Neural crest cell (in vitro differentiated cells): ENCODE measurements around the gene APEX2. TPM values are rescaled to one million over a fixed set of nuclear protein-coding genes. Genes with fewer than 3 reads are reported as not detected.

Experiments used
- DNase-seq: peaks from one replicate; pipeline ENCODE4 v3.0.0; 2021; ENCODE audit warnings: low read depth, mixed read lengths, low spot score
- H3K27ac Mint-ChIP-seq: one replicate; pipeline ENCODE4 v1.8.0; 2021; ENCODE audit warnings: mild to moderate bottlenecking, mixed read lengths; ENCODE audit not compliant: unreplicated experiment
- H3K27me3 Mint-ChIP-seq: 2 replicates; pipeline ENCODE4 v1.8.0; 2021; ENCODE audit warnings: low read depth, mild to moderate bottlenecking, mixed read lengths
- H3K36me3 Mint-ChIP-seq: 2 replicates; pipeline ENCODE4 v1.8.0; 2021; ENCODE audit warnings: low read depth, mild to moderate bottlenecking, mixed read lengths
- H3K4me1 Mint-ChIP-seq: 2 replicates; pipeline ENCODE4 v1.8.0; 2021; ENCODE audit warnings: mixed read lengths
- H3K4me3 Mint-ChIP-seq: one replicate; pipeline ENCODE4 v1.8.0; 2021; ENCODE audit warnings: mild to moderate bottlenecking, mixed read lengths
- H3K9me3 Mint-ChIP-seq: 2 replicates; pipeline ENCODE4 v1.8.0; 2021; ENCODE audit warnings: mixed read lengths
- long read RNA-seq: library from polyadenylated mRNA; unstranded; transcript quantifications from one replicate; pipeline ENCODE4 v2.0.0, GENCODE V29; 2020
- total RNA-seq: library from RNA; stranded (reverse); gene quantifications from 2 replicates; pipeline ENCODE4 v1.2.1, GENCODE V29; 2021
- TF ChIP-seq, protein P1 (sequence below): fragments of 200-600 bp; sonication (generic); conservative IDR thresholded peaks from 2 replicates; pipeline ENCODE4 v1.5.0; 2021; ENCODE audit warnings: antibody characterized with exemption, mild to moderate bottlenecking

APEX2 gene, protein sequence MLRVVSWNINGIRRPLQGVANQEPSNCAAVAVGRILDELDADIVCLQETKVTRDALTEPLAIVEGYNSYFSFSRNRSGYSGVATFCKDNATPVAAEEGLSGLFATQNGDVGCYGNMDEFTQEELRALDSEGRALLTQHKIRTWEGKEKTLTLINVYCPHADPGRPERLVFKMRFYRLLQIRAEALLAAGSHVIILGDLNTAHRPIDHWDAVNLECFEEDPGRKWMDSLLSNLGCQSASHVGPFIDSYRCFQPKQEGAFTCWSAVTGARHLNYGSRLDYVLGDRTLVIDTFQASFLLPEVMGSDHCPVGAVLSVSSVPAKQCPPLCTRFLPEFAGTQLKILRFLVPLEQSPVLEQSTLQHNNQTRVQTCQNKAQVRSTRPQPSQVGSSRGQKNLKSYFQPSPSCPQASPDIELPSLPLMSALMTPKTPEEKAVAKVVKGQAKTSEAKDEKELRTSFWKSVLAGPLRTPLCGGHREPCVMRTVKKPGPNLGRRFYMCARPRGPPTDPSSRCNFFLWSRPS
- 19.6 and 20.9 TPM in 2 replicates for total RNA-seq
- long read RNA-seq, transcript APEX2-201 (6 exons, 3,245 nt): major isoform, 14 of 19 reads
- long read RNA-seq, partial matches to known transcripts: 4 of 19 reads
- long read RNA-seq, other reads (novel, unspliced or antisense): 1 of 19 reads

- Mint-ChIP-seq H3K27ac (peak within 1 kb of the TSS; percentile 97), H3K4me1 (peaks cover 20% of the 10 kb centered on the region), H3K27me3 (no peaks in the 10 kb centered on the region), H3K9me3 (peaks cover 3% of the 10 kb centered on the region), H3K36me3 (peaks cover 5% of the 10 kb centered on the region), H3K4me3 (peak within 1 kb of the TSS; percentile 91)
- TF ChIP-seq, protein P1, sequence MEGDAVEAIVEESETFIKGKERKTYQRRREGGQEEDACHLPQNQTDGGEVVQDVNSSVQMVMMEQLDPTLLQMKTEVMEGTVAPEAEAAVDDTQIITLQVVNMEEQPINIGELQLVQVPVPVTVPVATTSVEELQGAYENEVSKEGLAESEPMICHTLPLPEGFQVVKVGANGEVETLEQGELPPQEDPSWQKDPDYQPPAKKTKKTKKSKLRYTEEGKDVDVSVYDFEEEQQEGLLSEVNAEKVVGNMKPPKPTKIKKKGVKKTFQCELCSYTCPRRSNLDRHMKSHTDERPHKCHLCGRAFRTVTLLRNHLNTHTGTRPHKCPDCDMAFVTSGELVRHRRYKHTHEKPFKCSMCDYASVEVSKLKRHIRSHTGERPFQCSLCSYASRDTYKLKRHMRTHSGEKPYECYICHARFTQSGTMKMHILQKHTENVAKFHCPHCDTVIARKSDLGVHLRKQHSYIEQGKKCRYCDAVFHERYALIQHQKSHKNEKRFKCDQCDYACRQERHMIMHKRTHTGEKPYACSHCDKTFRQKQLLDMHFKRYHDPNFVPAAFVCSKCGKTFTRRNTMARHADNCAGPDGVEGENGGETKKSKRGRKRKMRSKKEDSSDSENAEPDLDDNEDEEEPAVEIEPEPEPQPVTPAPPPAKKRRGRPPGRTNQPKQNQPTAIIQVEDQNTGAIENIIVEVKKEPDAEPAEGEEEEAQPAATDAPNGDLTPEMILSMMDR: no peak
- DNase-seq: peak; percentile 63
Measured at GRCh38 chrX:54999717-55000598, at the start of gene APEX2. APEX2 (plus strand) TSS chrX:55000363; CDS start chrX:55000423, 60 bp downstream.

GRCh38 chrX:54950730-54951375, 49.3 kb upstream of the APEX2 start:
- Mint-ChIP-seq H3K9me3 (peaks cover 4% of the 10 kb centered on the region), H3K4me1 (peaks cover 5% of the 10 kb centered on the region), H3K27me3 (no peaks in the 10 kb centered on the region), H3K4me3 (no peak overlapping the region), H3K27ac (no peak overlapping the region), H3K36me3 (no peaks in the 10 kb centered on the region)
- TF ChIP-seq, protein P1: no peak
- DNase-seq: no peak

DNA sequence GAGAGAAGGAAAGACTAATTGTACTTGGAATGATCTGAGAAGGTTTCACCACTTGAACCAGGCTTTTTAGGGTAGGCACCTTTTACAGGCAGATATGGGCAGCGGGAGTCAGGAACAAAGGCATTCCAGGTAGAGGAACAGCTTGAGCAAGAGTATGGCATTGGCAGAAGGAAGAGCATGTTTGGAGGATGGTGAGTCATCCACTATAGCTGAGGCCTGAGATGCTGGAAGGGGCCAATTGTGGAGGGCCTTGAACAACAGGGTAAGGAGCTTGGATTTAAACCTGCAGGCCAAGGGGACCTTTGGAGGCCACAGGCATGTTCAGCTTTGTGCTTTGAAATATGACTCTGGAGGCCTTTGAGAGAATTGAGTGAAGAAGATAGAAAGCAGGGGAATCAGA, 38.4 kb upstream of the APEX2 start:
- Mint-ChIP-seq H3K27ac (no peak overlapping the region), H3K36me3 (no peaks in the 10 kb centered on the region), H3K4me3 (no peak overlapping the region), H3K27me3 (peaks cover 11% of the 10 kb centered on the region), H3K4me1 (no peaks in the 10 kb centered on the region), H3K9me3 (peaks cover 8% of the 10 kb centered on the region)
- no peak for DNase-seq
- TF ChIP-seq, protein P1: no peak

DNA sequence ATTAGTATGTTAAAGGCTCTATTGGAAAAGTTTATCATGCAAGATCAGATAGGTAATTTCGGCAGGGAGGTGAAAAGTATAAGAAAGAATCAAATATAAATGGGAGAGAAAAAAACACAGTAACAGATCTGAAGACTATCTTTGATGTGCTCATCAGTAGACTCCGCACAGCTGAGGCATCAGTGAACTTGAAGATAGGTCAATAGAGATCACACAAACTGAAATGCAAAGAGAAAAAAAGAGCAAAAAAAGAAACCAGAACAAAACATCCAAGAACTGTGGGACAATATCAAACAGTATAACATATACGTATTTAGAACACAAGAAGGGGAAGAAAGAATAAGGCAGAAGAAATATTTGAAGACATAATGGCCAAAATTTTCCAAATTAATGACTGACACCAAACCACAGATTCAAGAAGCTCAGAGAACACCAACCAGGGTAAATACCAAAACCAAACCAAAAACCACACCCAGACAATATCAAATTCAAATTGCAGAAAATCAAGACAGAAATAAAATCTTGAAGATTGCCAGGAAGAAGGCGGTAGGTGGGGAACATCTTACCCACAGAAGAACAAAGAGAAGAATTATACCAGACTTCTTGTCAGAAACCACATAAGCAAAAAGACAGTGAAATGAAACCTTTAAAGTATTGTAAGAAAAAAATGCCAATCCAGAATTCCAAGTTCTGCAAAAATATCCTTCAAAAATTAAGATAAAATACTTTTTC, 35.2 kb upstream of the APEX2 start:
- Mint-ChIP-seq H3K4me3 (no peak overlapping the region), H3K4me1 (no peaks in the 10 kb centered on the region), H3K27ac (no peak overlapping the region), H3K36me3 (peaks cover 3% of the 10 kb centered on the region), H3K9me3 (peaks cover 3% of the 10 kb centered on the region), H3K27me3 (peaks cover 11% of the 10 kb centered on the region)
- no peak for DNase-seq
- TF ChIP-seq, protein P1: no peak
